ENCODE results near the gene MAB21L4. TPM values are rescaled to one million over a fixed set of nuclear protein-coding genes. Genes with fewer than 3 reads are reported as not detected.

The MAB21L4 gene
- total RNA-seq, 1 experiment from 2014 or later, result not detected

- H3K79me2 ChIP-seq (ENCODE audit: insufficient read depth, low read length), result no peaks in the 10 kb centered on the region
- DNase-seq (ENCODE audit: low read depth, low spot score) (no peak), ATAC-seq (no peak)
- H4K20me1 ChIP-seq (ENCODE audit: insufficient read depth), result no peaks in the 10 kb centered on the region
- H3K4me2 ChIP-seq (ENCODE audit: low read length), result no peak overlapping the region
- no peaks in the 10 kb centered on the region for H3K9me3 ChIP-seq (ENCODE audit: control insufficient read depth in 1 of 2, insufficient read depth in 1 of 2, low read depth in 1 of 2, low read length in 2 of 2)
- no peak overlapping the region for H2AFZ ChIP-seq (ENCODE audit: low read depth, low read length, poor library complexity, severe bottlenecking)
- POLR2A ChIA-PET, result no interaction called here
- RAD21 ChIA-PET (ENCODE audit: low non-redundant PET in 1 of 2, low total read pairs in 2 of 2, uncharacterized antibody in 2 of 2, unreplicated experiment in 2 of 2), result no interaction called here
- TF ChIP-seq ELF1 (IDR thresholded peaks at IDR 0.05; ENCODE audit: borderline replicate concordance, low read depth) (no peak), ATF3 (IDR thresholded peaks at IDR 0.05) (no peak), MAX (IDR thresholded peaks at IDR 0.05) (no peak), ZBTB33 (IDR thresholded peaks at IDR 0.05; ENCODE audit: extremely low read depth, insufficient replicate concordance, low read length) (no peak), JUND (IDR thresholded peaks at IDR 0.05) (no peak), EGR1 (IDR thresholded peaks at IDR 0.05; ENCODE audit: low read depth) (no peak), SRF (IDR thresholded peaks at IDR 0.05; ENCODE audit: low read depth) (no peak), CBX3 (IDR thresholded peaks at IDR 0.05; ENCODE audit: low read depth) (no peak), POLR2AphosphoS5 (IDR thresholded peaks at IDR 0.05; ENCODE audit: low read depth, low read length) (no peak), RAD21 (IDR thresholded peaks at IDR 0.05; ENCODE audit: low read depth) (no peak), ZNF274 (IDR thresholded peaks at IDR 0.05; ENCODE audit: low read depth, low read length) (no peak), POLR2A (IDR thresholded peaks at IDR 0.05; ENCODE audit: borderline replicate concordance, extremely low read depth, insufficient read depth, insufficient read length) (no peak), TCF7L2 (IDR thresholded peaks at IDR 0.05; ENCODE audit: borderline replicate concordance, extremely low read depth, insufficient read depth, insufficient read length) (no peak), ZFX (IDR thresholded peaks at IDR 0.05) (no peak), CEBPB (IDR thresholded peaks at IDR 0.05; ENCODE audit: low read depth) (no peak), SP1 (IDR thresholded peaks at IDR 0.05; ENCODE audit: low read depth) (no peak), SIN3A (IDR thresholded peaks at IDR 0.05; ENCODE audit: low read depth) (no peak)
- peaks cover 5 to 22% of the 10 kb centered on the region in 2 experiments; a peak in 3 of 4 replicates for H3K4me1 ChIP-seq (ENCODE audit: control insufficient read depth in 1 of 2, insufficient read depth in 2 of 2, low read length in 2 of 2)
- H3K9ac ChIP-seq (ENCODE audit: low read length), result no peak overlapping the region
- CTCF ChIA-PET, result no interaction called here
- no peaks in the 10 kb centered on the region for H3K36me3 ChIP-seq (ENCODE audit: control insufficient read depth in 1 of 2, insufficient read depth in 2 of 2, low read length in 2 of 2)
- H3K27me3 ChIP-seq (ENCODE audit: insufficient read depth, low read length), result no peaks in the 10 kb centered on the region
- no peak overlapping the region for H3K4me3 ChIP-seq (replicated peaks in 1 of 2; ENCODE audit: low read depth in 1 of 2, low read length in 2 of 2)
- H3K9me2 ChIP-seq (ENCODE audit: insufficient read depth), result no peaks in the 10 kb centered on the region
- no peak overlapping the region for H3K27ac ChIP-seq (ENCODE audit: low read depth, low read length)
- no TSS peak for BruUV-seq (replicated peaks)
- intact Hi-C loops (cut with micrococcal nuclease), result no loop called here
These were observed 24.1 kb upstream of the MAB21L4 start for GRCh38 chr2:240919786-240920782.
